GM10248 (cell line): Measurements from ENCODE around the gene SHISA7.

Experiments
- CTCF ChIA-PET: fragments of 300-600 bp; sonication (Branson Sonifier 250); formaldehyde crosslinking; extraction: SDS; loops from one replicate; lab custom pipeline; 2021; ENCODE audit warnings: antibody characterized with exemption; lab: Yijun Ruan, JAX
- POLR2A ChIA-PET: fragments of 350-650 bp; sonication (Branson Sonifier 250); formaldehyde crosslinking; extraction: SDS; loops from one replicate; lab custom pipeline; 2020; ENCODE audit warnings: antibody characterized with exemption; lab: Yijun Ruan, JAX
- DNase-seq: peaks from one replicate; pipeline ENCODE4 v3.0.0; 2012; ENCODE audit errors: extremely low spot score
- CTCF ChIP-seq: IDR thresholded peaks from 2 replicates; pipeline ENCODE4 v1.5.1; 2012; ENCODE audit warnings: mild to moderate bottlenecking, low read depth; ENCODE audit errors: extremely low read depth, missing control alignments, control extremely low read depth

Gene SHISA7

GRCh38 chr19:55443045-55443823 is at the start of gene SHISA7:
TSS of gene SHISA7 (minus strand) at chr19:55443300. CDS start at chr19:55442863, 437 bp downstream.
- POLR2A ChIA-PET = no interaction called here
- TF ChIP-seq CTCF = no peak
- CTCF ChIA-PET = no interaction called here
- no peak for DNase-seq

GRCh38 chr19:55492362-55492944 is 49.4 kb upstream of the SHISA7 start:
- ChIA-PET POLR2A (no interaction called here), CTCF (interaction anchor here (0.8 to 8.2 kb wide), 3 partner anchors 12 to 140 kb away, joined by 3 to 43 read pairs (median 3); no protein-coding TSS in a partner anchor)
- DNase-seq = no peak
- TF ChIP-seq CTCF = no peak

GRCh38 chr19:55491546-55492360 is 48.7 kb upstream of the SHISA7 start:
- POLR2A ChIA-PET = no interaction called here
- no peak for DNase-seq
- CTCF ChIA-PET = interaction anchor here (8.2 kb wide), 1 partner anchor 13 kb away, joined by 43 read pairs; no protein-coding TSS in a partner anchor
- TF ChIP-seq CTCF = no peak

- no peak for DNase-seq
- no peak for TF ChIP-seq CTCF
- CTCF ChIA-PET = interaction anchor here (8.2 kb wide), 1 partner anchor 14 kb away, joined by 43 read pairs; no protein-coding TSS in a partner anchor
- POLR2A ChIA-PET = no interaction called here
Observed at GRCh38 chr19:55490478-55491432, 47.7 kb upstream of the SHISA7 start.

GRCh38 chr19:55489711-55490477 is 46.8 kb upstream of the SHISA7 start:
- no peak for DNase-seq
- ChIA-PET CTCF (interaction anchor here (8.2 kb wide), 1 partner anchor 15 kb away, joined by 43 read pairs; no protein-coding TSS in a partner anchor), POLR2A (interaction anchor here (0.6 to 0.8 kb wide), 2 partner anchors 109 to 374 kb away, joined by 3 to 4 read pairs; partner anchors contain the start of gene FIZ1)
- TF ChIP-seq CTCF = no peak
